ENCODE data around the gene CWC25.
A peak's percentile ranks its signal among the peaks of the same experiment; 100 is the strongest.

CWC25 gene

GRCh38 chr17:38848557-38848891 is 23.4 kb upstream of the CWC25 start:
- no peak for TF ChIP-seq CTCF (IDR thresholded peaks at IDR 0.05; ENCODE audit: extremely low read depth, missing control alignments)
- no peak for DNase-seq (ENCODE audit: low spot score)

- DNase-seq (ENCODE audit: low spot score): no peak
- no peak for TF ChIP-seq CTCF (IDR thresholded peaks at IDR 0.05; ENCODE audit: extremely low read depth, missing control alignments)
Observed at GRCh38 chr17:38844261-38844757, 19.2 kb upstream of the CWC25 start.

- TF ChIP-seq CTCF (IDR thresholded peaks at IDR 0.05; ENCODE audit: extremely low read depth, missing control alignments): no peak
- DNase-seq (ENCODE audit: low spot score): no peak
Observed at GRCh38 chr17:38825762-38826247, 684 bp upstream of the CWC25 start.

GRCh38 chr17:38815576-38816193 is 9.4 kb downstream of the CWC25 start:
- no peak for DNase-seq (ENCODE audit: low spot score)
- no peak for TF ChIP-seq CTCF (IDR thresholded peaks at IDR 0.05; ENCODE audit: extremely low read depth, missing control alignments)

DNA sequence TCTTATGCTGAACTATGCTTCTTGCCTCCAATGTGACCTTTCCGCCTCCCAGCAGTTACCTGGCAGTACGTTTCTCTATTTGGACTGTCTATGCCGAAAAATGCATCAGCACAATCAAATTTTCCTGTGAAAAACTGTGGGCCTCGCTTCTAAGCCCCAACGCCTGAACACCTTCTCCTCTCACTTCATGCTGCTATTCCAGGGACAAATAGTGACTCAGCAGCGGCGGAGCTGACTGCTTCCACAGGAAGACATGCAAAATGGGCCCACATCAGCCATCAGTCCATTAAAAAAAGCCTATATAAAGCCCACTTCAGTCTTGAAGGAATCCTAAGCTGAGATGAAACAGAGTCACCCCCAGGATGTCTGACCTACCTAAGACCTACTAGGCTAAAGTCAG is 15.3 kb downstream of the CWC25 start:
- DNase-seq (ENCODE audit: low spot score): no peak
- TF ChIP-seq CTCF (IDR thresholded peaks at IDR 0.05; ENCODE audit: extremely low read depth, missing control alignments): no peak

DNA sequence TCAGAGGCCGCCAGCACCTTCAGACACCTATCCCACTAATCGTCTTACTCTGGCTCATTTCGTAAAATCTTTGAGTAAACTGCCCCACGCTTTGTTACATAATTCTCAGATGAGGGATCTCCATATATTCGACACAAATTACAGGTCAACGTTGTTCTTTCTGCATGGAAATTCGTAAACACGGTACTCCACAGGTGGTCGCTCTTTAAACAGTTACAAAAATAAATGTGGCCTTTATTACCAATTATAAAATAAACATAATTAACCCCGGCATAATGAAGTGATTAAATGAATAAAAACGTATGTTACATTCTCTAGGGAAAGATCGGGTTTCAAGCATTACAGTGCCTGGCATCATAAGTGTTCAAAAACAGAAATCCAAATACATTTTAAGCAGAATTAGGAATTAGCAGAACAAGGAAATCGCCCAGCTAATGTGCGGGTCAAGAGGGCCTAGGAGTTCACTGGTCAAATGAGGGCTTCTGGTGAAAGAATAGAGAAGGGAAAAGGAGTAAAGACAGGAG is 24.8 kb downstream of the CWC25 start:
- TF ChIP-seq CTCF (IDR thresholded peaks at IDR 0.05; ENCODE audit: extremely low read depth, missing control alignments): no peak

DNA sequence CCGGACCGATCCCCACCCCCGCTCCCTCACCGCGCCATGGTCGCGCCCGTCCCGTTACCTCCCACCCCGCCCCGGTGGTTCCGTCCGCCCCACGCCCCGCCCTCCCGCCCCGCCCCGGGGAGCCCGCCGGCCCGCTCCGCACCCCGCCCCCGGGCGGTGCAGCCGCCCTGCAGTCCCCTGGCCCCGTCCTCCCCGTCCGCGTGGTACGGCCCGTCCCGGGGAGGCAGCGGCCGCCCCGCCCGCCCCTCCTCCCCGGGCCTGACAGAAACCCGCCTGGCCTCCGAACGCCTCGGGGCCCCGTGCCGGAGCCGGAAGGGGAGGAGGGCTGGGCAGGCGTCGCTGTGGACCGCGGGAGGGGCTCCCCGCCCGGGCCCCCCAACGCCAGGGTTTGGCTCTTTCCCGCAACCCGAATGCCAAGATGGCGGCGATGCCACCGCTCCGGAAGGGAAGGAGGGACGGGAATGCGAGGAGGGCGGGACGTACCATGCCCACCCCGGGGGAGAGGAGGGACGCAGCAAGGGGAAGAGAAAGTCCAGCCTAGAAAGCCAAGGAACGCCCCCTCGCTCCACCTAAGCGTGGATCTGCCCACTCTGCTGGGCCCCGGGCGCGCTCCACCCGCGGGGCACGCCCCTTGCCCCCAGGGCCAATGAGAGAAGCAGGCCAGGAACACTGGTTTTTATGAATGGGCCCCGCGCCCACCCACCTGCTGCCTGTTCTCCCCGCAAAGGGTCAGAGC is 25.5 kb downstream of the CWC25 start, which contains the start of gene PIP4K2B:
PIP4K2B (minus strand) TSS at position 56 of the 736 bp plus-strand sequence. CDS start 132 bp downstream, outside the sequence.
- peak; percentile 98 for DNase-seq (ENCODE audit: low spot score)

More for the DNA sequence above, 24.8 kb downstream of the CWC25 start:
- DNase-seq (ENCODE audit: low spot score): no peak

More for the DNA sequence above, 25.5 kb downstream of the CWC25 start, which contains the start of gene PIP4K2B:
- no peak for TF ChIP-seq CTCF (IDR thresholded peaks at IDR 0.05; ENCODE audit: extremely low read depth, missing control alignments)

Data from GM20000 (cell line).